HG02943 (cell line): ENCODE results near the gene DCX.
"Not testable (repeated sequence)": the region's sequence is repeated elsewhere in the genome, so short reads cannot be mapped to it uniquely, and the experiment has no call there.

Source experiments
- ATAC-seq: cut with Tn5 transposase; IDR thresholded peaks from one replicate; pipeline ENCODE4 v1.9.1; 2021; ENCODE audit warnings: mild to moderate bottlenecking, low read depth, moderate library complexity; ENCODE audit not compliant: unreplicated experiment

Gene DCX

GRCh38 chrX:111375747-111376146 lies 36.2 kb downstream of the DCX start:
- ATAC-seq, result no peak

GRCh38 chrX:111372086-111372485 lies 39.9 kb downstream of the DCX start:
- ATAC-seq, result no peak

- no peak for ATAC-seq
Observed at GRCh38 chrX:111365770-111366325, 46.1 kb downstream of the DCX start.

GRCh38 chrX:111363741-111364140 lies 48.3 kb downstream of the DCX start:
- no peak for ATAC-seq

- no peak for ATAC-seq
Observed at GRCh38 chrX:111361751-111362150, 50.2 kb downstream of the DCX start.

- no peak for ATAC-seq
Observed at GRCh38 chrX:111360839-111361238, 51.2 kb downstream of the DCX start.

- no peak for ATAC-seq
Observed at GRCh38 chrX:111355523-111356115, 56.4 kb downstream of the DCX start.

- ATAC-seq, result no peak
Observed at GRCh38 chrX:111354496-111354895, 57.5 kb downstream of the DCX start.

- ATAC-seq, result no peak
Observed at GRCh38 chrX:111353793-111354192, 58.2 kb downstream of the DCX start.

GRCh38 chrX:111352424-111352823 lies 59.6 kb downstream of the DCX start:
- ATAC-seq, result no peak

GRCh38 chrX:111349934-111350333 lies 62.1 kb downstream of the DCX start:
- ATAC-seq, result no peak

GRCh38 chrX:111349101-111349500 lies 62.9 kb downstream of the DCX start:
- ATAC-seq, result no peak

GRCh38 chrX:111348429-111348828 lies 63.6 kb downstream of the DCX start:
- ATAC-seq, result no peak

GRCh38 chrX:111346150-111346549 lies 65.8 kb downstream of the DCX start:
- not testable (repeated sequence) for ATAC-seq

- no peak for ATAC-seq
Observed at GRCh38 chrX:111340054-111340453, 71.9 kb downstream of the DCX start.

- ATAC-seq, result no peak
Observed at GRCh38 chrX:111339212-111339611, 72.8 kb downstream of the DCX start.

- no peak for ATAC-seq
Observed at GRCh38 chrX:111338095-111338698, 73.8 kb downstream of the DCX start.

GRCh38 chrX:111337067-111337637 lies 74.8 kb downstream of the DCX start:
- no peak for ATAC-seq

GRCh38 chrX:111336141-111336540 lies 75.9 kb downstream of the DCX start:
- ATAC-seq, result no peak

GRCh38 chrX:111329370-111329769 lies 82.6 kb downstream of the DCX start:
- no peak for ATAC-seq

GRCh38 chrX:111328858-111329257 lies 83.1 kb downstream of the DCX start:
- no peak for ATAC-seq
